Endothelial cell of umbilical vein (primary cell): ENCODE results near the gene RNFT2. TPM values are rescaled to one million over a fixed set of nuclear protein-coding genes. Genes with fewer than 3 reads are reported as not detected.

Experiments
- BruUV-seq: library from RNA; stranded (reverse); fragments of 400-500 nt; replicated peaks from 2 replicates; lab custom pipeline; 2021; lab: Mats Ljungman, UMichigan
- CTCF ChIA-PET: fragments of 300-600, 350-600 bp; sonication (Branson Sonifier 250); formaldehyde crosslinking; loops from one replicate; lab custom pipeline; 2021; ENCODE audit warnings: antibody characterized with exemption, inconsistent platforms; lab: Charles Lee
- POLR2A ChIA-PET: fragments of 300-600, 350-600 bp; sonication (Branson Sonifier 250); formaldehyde crosslinking; loops from one replicate; lab custom pipeline; 2021; ENCODE audit warnings: antibody characterized with exemption, inconsistent platforms; lab: Charles Lee
- DNase-seq: peaks from one replicate; pipeline ENCODE4 v3.0.0-alpha.2; 2011; ENCODE audit warnings: low read depth, low spot score
- FAIRE-seq: peaks from 2 replicates; lab custom pipeline; 2011; peaks lifted over from hg19 to GRCh38; lab: Jason Lieb, UNC
- H2AFZ ChIP-seq: 2 replicates; pipeline ENCODE4 v1.6.0; 2012; ENCODE audit warnings: low read depth, low read length, control low read depth, inconsistent platforms
- H3K27ac ChIP-seq: 2 replicates; pipeline ENCODE4 v1.5.1; 2011; ENCODE audit warnings: low read depth, mild to moderate bottlenecking, control low read depth, low read length, moderate library complexity; ENCODE audit not compliant: insufficient read depth
- H3K27me3 ChIP-seq, 2 experiments: 2 replicates each; pipeline versions ENCODE4 v1.6.0 to v1.6.1; 2011; ENCODE audit warnings: low read length in 2 of 2, mixed read lengths in 1 of 2; ENCODE audit not compliant: control insufficient read depth in 2 of 2, insufficient read depth in 2 of 2
- H3K36me3 ChIP-seq, 2 experiments: 2 replicates in 1 of 2; 3 replicates in 1 of 2; pipeline ENCODE4 v1.5.1; 2011; ENCODE audit warnings: low read length in 2 of 2, mild to moderate bottlenecking in 1 of 2, moderate library complexity in 1 of 2; ENCODE audit not compliant: control insufficient read depth in 2 of 2, insufficient read depth in 2 of 2; ENCODE audit errors: extremely low read depth in 1 of 2
- H3K4me1 ChIP-seq: 3 replicates; pipeline ENCODE4 v1.5.1; 2011; ENCODE audit warnings: mild to moderate bottlenecking, low read length; ENCODE audit not compliant: control insufficient read depth, insufficient read depth; ENCODE audit errors: extremely low read depth
- H3K4me2 ChIP-seq: 2 replicates; pipeline ENCODE4 v1.6.1; 2011; ENCODE audit warnings: low read length, control low read depth, mixed read lengths; ENCODE audit not compliant: insufficient read depth
- H3K4me3 ChIP-seq, 3 experiments: fragments of 200-600 bp in 1 of 3; sonication (generic), shearing (Covaris generic) in 1 of 3; replicated peaks in 1 of 3; 2 replicates each; pipeline ENCODE4 v1.5.1; 2011 to 2016; ENCODE audit warnings: control low read depth in 3 of 3, low read length in 3 of 3, mild to moderate bottlenecking in 2 of 3, inconsistent platforms in 1 of 3, low read depth in 1 of 3, moderate library complexity in 1 of 3; ENCODE audit not compliant: insufficient read depth in 1 of 3
- H3K79me2 ChIP-seq: 2 replicates; pipeline ENCODE4 v1.6.0; 2012; ENCODE audit warnings: low read length, inconsistent platforms; ENCODE audit not compliant: control insufficient read depth, insufficient read depth
- H3K9ac ChIP-seq: replicated peaks from 2 replicates; pipeline ENCODE3; 2011; ENCODE audit warnings: low read length, control low read depth; ENCODE audit not compliant: insufficient read depth; ENCODE audit errors: extremely low read depth
- H3K9me1 ChIP-seq: replicated peaks from 3 replicates; pipeline ENCODE4 v1.6.0; 2011; ENCODE audit warnings: mild to moderate bottlenecking, low read length; ENCODE audit not compliant: control insufficient read depth, insufficient read depth; ENCODE audit errors: extremely low read depth
- H3K9me3 ChIP-seq: replicated peaks from 2 replicates; pipeline ENCODE4 v1.5.1; 2012; ENCODE audit warnings: low read length, inconsistent platforms; ENCODE audit not compliant: control insufficient read depth, insufficient read depth
- H4K20me1 ChIP-seq: replicated peaks from 2 replicates; pipeline ENCODE3; 2011; ENCODE audit warnings: mild to moderate bottlenecking, low read length; ENCODE audit not compliant: control insufficient read depth, insufficient read depth; ENCODE audit errors: extremely low read depth
- CTCF ChIP-seq, 2 donors: IDR thresholded peaks; 1 replicate in 1 of 2; 2 replicates in 1 of 2; pipeline ENCODE4 v1.5.1; 2011; ENCODE audit warnings: low read length in 2 of 2, mild to moderate bottlenecking in 2 of 2, moderate library complexity in 2 of 2, control low read depth in 1 of 2, inconsistent platforms in 1 of 2, low read depth in 1 of 2; ENCODE audit not compliant: insufficient read depth in 1 of 2; ENCODE audit errors: extremely low read depth in 1 of 2
- EZH2 ChIP-seq: IDR thresholded peaks from 2 replicates; pipeline ENCODE4 v1.6.1; 2012; ENCODE audit warnings: borderline replicate concordance, low read depth, mild to moderate bottlenecking, moderate library complexity, low read length, inconsistent platforms; ENCODE audit not compliant: severe bottlenecking
- FOS ChIP-seq: IDR thresholded peaks from 2 replicates; pipeline ENCODE4 v1.6.1; 2011; ENCODE audit warnings: mild to moderate bottlenecking, low read length, moderate library complexity, borderline replicate concordance; ENCODE audit not compliant: insufficient read depth
- GATA2 ChIP-seq: IDR thresholded peaks from 2 replicates; pipeline ENCODE4 v1.7.0; 2011; ENCODE audit warnings: low read depth, mild to moderate bottlenecking, moderate library complexity, mixed read lengths, low read length; ENCODE audit not compliant: insufficient read length, insufficient read depth
- JUN ChIP-seq: IDR thresholded peaks from 2 replicates; pipeline ENCODE4 v1.6.1; 2011; ENCODE audit warnings: borderline replicate concordance, low read depth; ENCODE audit not compliant: insufficient read length, insufficient read depth
- MYC ChIP-seq: IDR thresholded peaks from one replicate; pipeline ENCODE4 v1.6.1; 2011; ENCODE audit warnings: mild to moderate bottlenecking, low read depth, low read length
- POLR2A ChIP-seq: IDR thresholded peaks from 2 replicates; pipeline ENCODE4 v1.6.1; 2012; ENCODE audit warnings: low read depth, mild to moderate bottlenecking, control low read depth, low read length
- POLR2AphosphoS5 ChIP-seq: IDR thresholded peaks from 2 replicates; pipeline ENCODE4 v1.6.1; 2012; ENCODE audit warnings: low read depth, mild to moderate bottlenecking, control low read depth, low read length, moderate library complexity; ENCODE audit not compliant: insufficient read depth
- dilution Hi-C: fragments of 300-500 bp; cut with MboI; formaldehyde crosslinking; loops from one replicate; pipeline ENCODE4 v1.15.0; 2019; ENCODE audit warnings: low sequenced_read_pairs; ENCODE audit not compliant: extremely low pct_ligation_motif_present
- intact Hi-C: fragments of 100-400 bp; cut with micrococcal nuclease; formaldehyde crosslinking; loops from one replicate; pipeline ENCODE4 v1.10.0; 2022
- polyA plus RNA-seq, 4 experiments: library from polyadenylated mRNA; depleted of rRNA in 3 of 4; stranded (reverse) in 3 of 4; unstranded in 1 of 4; fragments of >200 nt; gene quantifications; 2 replicates each; pipeline versions ENCODE4 v1.2.1 to v1.2.3, GENCODE V29; 2011 to 2012; ENCODE audit warnings: missing spikeins in 1 of 4
- total RNA-seq: library from RNA; stranded (reverse); gene quantifications from 2 replicates; pipeline ENCODE4 v1.2.3, GENCODE V29; 2021
- TF ChIP-seq, protein P1 (sequence below): IDR thresholded peaks from 2 replicates; pipeline ENCODE4 v1.6.1; 2011; ENCODE audit not compliant: insufficient read depth, insufficient read length

Gene RNFT2
- total and polyA plus RNA-seq, 2 donors (not counting 3 experiments of a cell fraction or from before 2014, with no cell fraction given), result 1.4 to 6.6 TPM

DNA sequence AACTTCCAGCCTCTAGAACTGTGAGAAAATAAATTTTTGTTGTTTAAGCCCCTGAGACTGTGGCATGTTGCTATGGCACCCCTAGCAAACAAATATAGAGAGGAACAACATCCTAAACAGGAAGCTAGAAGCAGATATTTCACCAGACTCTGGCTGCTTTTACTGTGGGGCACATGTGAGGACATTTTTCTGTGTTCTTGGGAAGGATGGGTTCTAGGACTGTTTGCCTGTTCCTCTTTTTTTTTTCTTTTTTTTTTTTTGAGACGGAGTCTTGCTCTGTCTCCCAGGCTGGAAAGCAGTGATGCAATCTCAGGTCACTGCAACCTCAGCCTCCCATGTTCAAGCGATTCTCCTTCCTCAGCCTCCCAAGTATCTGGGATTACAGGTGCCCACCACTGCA is 147.4 kb downstream of the RNFT2 start:
- no peak overlapping the region for H3K9ac ChIP-seq

More for the DNA sequence above, 147.4 kb downstream of the RNFT2 start:
- Histone ChIP-seq H3K79me2 (no peaks in the 10 kb centered on the region), H3K9me3 (no peaks in the 10 kb centered on the region), H3K36me3 (no peaks in the 10 kb centered on the region), H3K27me3 (peaks cover 24 to 29% of the 10 kb centered on the region in 2 experiments), H3K9me1 (no peaks in the 10 kb centered on the region), H2AFZ (no peak overlapping the region), H3K4me3 (no peak overlapping the region), H4K20me1 (no peaks in the 10 kb centered on the region), H3K4me1 (no peaks in the 10 kb centered on the region), H3K27ac (no peak overlapping the region), H3K4me2 (no peak overlapping the region)
- no TSS peak for BruUV-seq
- intact Hi-C loops, result no loop called here
- TF ChIP-seq POLR2AphosphoS5 (no peak), MYC (no peak), GATA2 (no peak), POLR2A (no peak), JUN (no peak), CTCF (IDR thresholded peaks at IDR 0.05; ENCODE audit: extremely low read depth in 1 of 2, insufficient read depth in 1 of 2, low read depth in 1 of 2, low read length in 2 of 2) (no peak), EZH2 (no peak), FOS (no peak)
- TF ChIP-seq, protein P1, sequence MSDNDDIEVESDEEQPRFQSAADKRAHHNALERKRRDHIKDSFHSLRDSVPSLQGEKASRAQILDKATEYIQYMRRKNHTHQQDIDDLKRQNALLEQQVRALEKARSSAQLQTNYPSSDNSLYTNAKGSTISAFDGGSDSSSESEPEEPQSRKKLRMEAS, result no peak
- ChIA-PET CTCF (no interaction called here), POLR2A (no interaction called here)
- no peak for DNase-seq
- dilution Hi-C loops, result no loop called here
- no peak for FAIRE-seq
